Trophoblast cell (in vitro differentiated cells and primary cell): ENCODE measurements around the gene RPAP2.

ENCODE experiments used
- DNase-seq, 2 donors: peaks; one replicate each; pipeline ENCODE4 v3.0.0-alpha.2; 2016
- H2AFZ ChIP-seq: 2 replicates; pipeline ENCODE4 v1.6.1; 2013; ENCODE audit warnings: low read length, moderate library complexity, mild to moderate bottlenecking; ENCODE audit not compliant: insufficient read depth, poor library complexity
- H2AK5ac ChIP-seq: 2 replicates; pipeline ENCODE4 v1.6.1; 2013; ENCODE audit warnings: mild to moderate bottlenecking, low read length
- H2BK120ac ChIP-seq: 2 replicates; pipeline ENCODE4 v1.6.1; 2013; ENCODE audit warnings: low read length, mild to moderate bottlenecking, moderate library complexity; ENCODE audit not compliant: insufficient read depth, poor library complexity
- H2BK12ac ChIP-seq: 2 replicates; pipeline ENCODE4 v1.6.1; 2013; ENCODE audit warnings: mild to moderate bottlenecking, low read length, moderate library complexity
- H2BK5ac ChIP-seq: 2 replicates; pipeline ENCODE4 v1.6.1; 2013; ENCODE audit warnings: low read length, low read depth, moderate library complexity, mild to moderate bottlenecking; ENCODE audit not compliant: poor library complexity
- H3K14ac ChIP-seq: 2 replicates; pipeline ENCODE4 v1.6.1; 2013; ENCODE audit warnings: mild to moderate bottlenecking, low read length
- H3K18ac ChIP-seq: 2 replicates; pipeline ENCODE4 v1.6.1; 2013; ENCODE audit warnings: mild to moderate bottlenecking, low read length
- H3K23ac ChIP-seq: 2 replicates; pipeline ENCODE4 v1.6.1; 2013; ENCODE audit warnings: low read length
- H3K27ac ChIP-seq: 2 replicates; pipeline ENCODE4 v1.5.1; 2013; ENCODE audit warnings: low read depth, mild to moderate bottlenecking, inconsistent platforms, low read length, moderate library complexity
- H3K27me3 ChIP-seq: 2 replicates; pipeline ENCODE4 v1.6.1; 2013; ENCODE audit warnings: inconsistent platforms, mild to moderate bottlenecking, low read length, moderate library complexity; ENCODE audit not compliant: insufficient read depth
- H3K36me3 ChIP-seq, 2 experiments: 1 replicate in 1 of 2; 2 replicates in 1 of 2; pipeline ENCODE4 v1.6.1; 2013; ENCODE audit warnings: low read length in 2 of 2, mild to moderate bottlenecking in 2 of 2, moderate library complexity in 1 of 2; ENCODE audit not compliant: insufficient read depth in 2 of 2, control insufficient read depth in 1 of 2
- H3K4ac ChIP-seq: 2 replicates; pipeline ENCODE4 v1.6.1; 2013; ENCODE audit warnings: low read depth, mild to moderate bottlenecking, low read length, moderate library complexity
- H3K4me1 ChIP-seq, 2 experiments: 1 replicate in 1 of 2; 2 replicates in 1 of 2; pipeline ENCODE4 v1.6.1; 2013; ENCODE audit warnings: low read length in 2 of 2, mild to moderate bottlenecking in 2 of 2, moderate library complexity in 1 of 2; ENCODE audit not compliant: insufficient read depth in 2 of 2, control insufficient read depth in 1 of 2
- H3K4me2 ChIP-seq: 2 replicates; pipeline ENCODE4 v1.6.1; 2013; ENCODE audit warnings: inconsistent platforms, mild to moderate bottlenecking, low read length, moderate library complexity
- H3K4me3 ChIP-seq: 2 replicates; pipeline ENCODE4 v1.5.1; 2013; ENCODE audit warnings: mild to moderate bottlenecking, low read depth, low read length, inconsistent platforms
- H3K79me1 ChIP-seq: one replicate; pipeline ENCODE4 v1.6.1; 2013; ENCODE audit warnings: low read length
- H3K79me2 ChIP-seq: 2 replicates; pipeline ENCODE4 v1.6.1; 2013; ENCODE audit warnings: low read length, mild to moderate bottlenecking; ENCODE audit not compliant: control insufficient read depth, insufficient read depth, poor library complexity
- H3K9ac ChIP-seq: 2 replicates; pipeline ENCODE4 v1.6.1; 2013; ENCODE audit warnings: mild to moderate bottlenecking, low read length
- H3K9me3 ChIP-seq: 2 replicates; pipeline ENCODE4 v1.6.1; 2013; ENCODE audit warnings: low read depth, mild to moderate bottlenecking, control low read depth, inconsistent platforms, low read length; ENCODE audit not compliant: insufficient read depth
- H4K12ac ChIP-seq: 2 replicates; pipeline ENCODE4 v1.6.1; 2013; ENCODE audit warnings: low read depth, mild to moderate bottlenecking, low read length, moderate library complexity
- H4K8ac ChIP-seq: 2 replicates; pipeline ENCODE4 v1.6.1; 2013; ENCODE audit warnings: low read depth, mild to moderate bottlenecking, low read length, moderate library complexity
- H4K91ac ChIP-seq: one replicate; pipeline ENCODE4 v1.6.1; 2013; ENCODE audit warnings: low read depth, mild to moderate bottlenecking, low read length, moderate library complexity
- whole genome bisulfite sequencing: extraction: QIAGEN DNeasy Blood & Tissue Kit; methylation state at CpG from one replicate; pipeline ENCODE4 v1.1.7; 2013; ENCODE audit warnings: missing lambda C conversion rate; ENCODE audit not compliant: insufficient read length, insufficient coverage; ENCODE audit errors: extremely low coverage; 5-methylcytosine and 5-hydroxymethylcytosine counted together

RPAP2 gene

GRCh38 chr1:92445865-92446264 is 147.0 kb downstream of the RPAP2 start:
- Histone ChIP-seq H3K4me3 (no peak overlapping the region), H2BK12ac (no peak overlapping the region), H4K8ac (no peak overlapping the region), H4K12ac (no peak overlapping the region), H3K79me1 (peaks cover 2% of the 10 kb centered on the region), H3K9me3 (no peaks in the 10 kb centered on the region), H3K36me3 (no peaks in the 10 kb centered on the region), H3K4me2 (no peak overlapping the region), H3K9ac (no peak overlapping the region), H3K18ac (no peak overlapping the region), H3K23ac (no peak overlapping the region), H3K4me1 (peaks cover 2 to 3% of the 10 kb centered on the region in 2 experiments), H3K27me3 (no peaks in the 10 kb centered on the region), H3K14ac (no peak overlapping the region), H2AK5ac (no peak overlapping the region), H3K4ac (no peak overlapping the region), H4K91ac (no peak overlapping the region), H2BK5ac (no peak overlapping the region), H3K27ac (no peak overlapping the region), H2AFZ (no peak overlapping the region), H2BK120ac (no peak overlapping the region), H3K79me2 (no peaks in the 10 kb centered on the region)
- no peak for DNase-seq
- WGBS, result no CpG with 5 or more reads among the region's 2 CpGs

GRCh38 chr1:92446546-92446945 is 147.7 kb downstream of the RPAP2 start:
- Histone ChIP-seq H3K4me1 (peaks cover 2 to 3% of the 10 kb centered on the region in 2 experiments), H3K9me3 (no peaks in the 10 kb centered on the region), H3K27ac (no peak overlapping the region), H3K79me2 (no peaks in the 10 kb centered on the region), H3K4me2 (no peak overlapping the region), H3K4me3 (no peak overlapping the region), H4K12ac (no peak overlapping the region), H3K14ac (no peak overlapping the region), H3K9ac (no peak overlapping the region), H2AFZ (no peak overlapping the region), H3K23ac (no peak overlapping the region), H4K91ac (no peak overlapping the region), H3K36me3 (no peaks in the 10 kb centered on the region), H3K18ac (no peak overlapping the region), H3K4ac (no peak overlapping the region), H2BK5ac (no peak overlapping the region), H2BK12ac (no peak overlapping the region), H3K79me1 (peaks cover 2% of the 10 kb centered on the region), H3K27me3 (no peaks in the 10 kb centered on the region), H2AK5ac (no peak overlapping the region), H2BK120ac (no peak overlapping the region), H4K8ac (no peak overlapping the region)
- DNase-seq, result peak; percentile 12 to 42
- no CpG with 5 or more reads among the region's 2 CpGs for WGBS

- Histone ChIP-seq H3K4ac (no peak overlapping the region), H3K79me1 (no peaks in the 10 kb centered on the region), H2BK12ac (no peak overlapping the region), H3K9me3 (no peaks in the 10 kb centered on the region), H3K27me3 (no peaks in the 10 kb centered on the region), H4K91ac (no peak overlapping the region), H3K79me2 (no peaks in the 10 kb centered on the region), H3K18ac (peak overlapping the region; percentile 37), H2BK5ac (no peak overlapping the region), H3K4me2 (no peak overlapping the region), H2BK120ac (peak overlapping the region; percentile 51), H3K23ac (no peak overlapping the region), H3K27ac (no peak overlapping the region), H3K9ac (no peak overlapping the region), H3K36me3 (no peaks in the 10 kb centered on the region), H2AFZ (no peak overlapping the region), H4K12ac (no peak overlapping the region), H2AK5ac (no peak overlapping the region), H4K8ac (no peak overlapping the region), H3K4me1 (peaks cover 2 to 3% of the 10 kb centered on the region in 2 experiments), H3K14ac (no peak overlapping the region), H3K4me3 (no peak overlapping the region)
- peak in 1 of 2 donors; percentile 10 for DNase-seq
- no CpG with 5 or more reads among the region's 3 CpGs for WGBS
Measured at GRCh38 chr1:92447033-92447681, 148.3 kb downstream of the RPAP2 start.

- Histone ChIP-seq H3K79me2 (no peaks in the 10 kb centered on the region), H4K91ac (no peak overlapping the region), H4K8ac (no peak overlapping the region), H2BK5ac (no peak overlapping the region), H3K79me1 (no peaks in the 10 kb centered on the region), H3K14ac (no peak overlapping the region), H3K18ac (no peak overlapping the region), H4K12ac (no peak overlapping the region), H2AFZ (no peak overlapping the region), H2BK12ac (no peak overlapping the region), H3K23ac (no peak overlapping the region), H2AK5ac (no peak overlapping the region), H3K4me2 (no peak overlapping the region), H3K9me3 (no peaks in the 10 kb centered on the region), H3K27ac (no peak overlapping the region), H3K4ac (no peak overlapping the region), H2BK120ac (no peak overlapping the region), H3K36me3 (no peaks in the 10 kb centered on the region), H3K4me1 (peaks cover 2 to 3% of the 10 kb centered on the region in 2 experiments), H3K27me3 (no peaks in the 10 kb centered on the region), H3K9ac (no peak overlapping the region), H3K4me3 (no peak overlapping the region)
- DNase-seq, result no peak
- WGBS, result no CpG with 5 or more reads among the region's 2 CpGs
Measured at GRCh38 chr1:92447976-92448375, 149.1 kb downstream of the RPAP2 start.
